H1 (cell line): ENCODE measurements around the gene POU2F1. TPM values are rescaled to one million over a fixed set of nuclear protein-coding genes. Genes with fewer than 3 reads are reported as not detected.

Source experiments
- GTF2F1 ChIP-seq: IDR thresholded peaks from 2 replicates; pipeline ENCODE4 v1.6.1; 2012; ENCODE audit warnings: low read depth, low read length, improper control_type of control experiment, borderline replicate concordance
- HDAC2 ChIP-seq, 2 experiments: fragments of 300-600 bp in 1 of 2; sonication (generic) in 1 of 2; IDR thresholded peaks; 2 replicates each; pipeline ENCODE4 v1.6.1; 2011 to 2012; ENCODE audit warnings: low read depth in 2 of 2, low read length in 2 of 2, mild to moderate bottlenecking in 2 of 2, moderate library complexity in 2 of 2, borderline replicate concordance in 1 of 2, inconsistent platforms in 1 of 2
- HDAC6 ChIP-seq: IDR thresholded peaks from one replicate; pipeline ENCODE4 v1.7.1; 2012; ENCODE audit warnings: low read depth, mild to moderate bottlenecking, inconsistent platforms, low read length, moderate library complexity
- NRF1 ChIP-seq: IDR thresholded peaks from 2 replicates; pipeline ENCODE4 v1.6.1; 2011; ENCODE audit warnings: mild to moderate bottlenecking, low read depth, low read length, improper control_type of control experiment
- TAF7 ChIP-seq: optimal IDR thresholded peaks from 2 replicates; pipeline ENCODE3; 2011; ENCODE audit warnings: low read depth, mild to moderate bottlenecking, inconsistent platforms, low read length, moderate library complexity, borderline replicate concordance
- TCF12 ChIP-seq: IDR thresholded peaks from 2 replicates; pipeline ENCODE4 v1.6.1; 2011; ENCODE audit warnings: low read depth, mild to moderate bottlenecking, low read length
- polyA plus RNA-seq, 7 experiments: library from polyadenylated mRNA; depleted of rRNA in 3 of 7; stranded (reverse) in 5 of 7; unstranded in 2 of 7; fragments of >200 nt in 5 of 7; fragments of 200-250 nt in 2 of 7; gene quantifications; 1 replicate in 5 of 7; 2 replicates in 1 of 7; 4 replicates in 1 of 7; pipeline versions ENCODE4 v1.2.1 to v1.2.3, GENCODE V29; 2011 to 2013; ENCODE audit warnings: missing spikeins in 2 of 7, mixed read lengths in 2 of 7
- total RNA-seq: library from RNA; stranded (reverse); fragmentation: NEBNext Ultra II Directional; extraction: Animal tissue kit (Norgen Biotek cat#: 25700); gene quantifications from 2 replicates; pipeline ENCODE4 v1.2.1, GENCODE V29; 2021
- TF ChIP-seq, protein P1 (sequence below), 3 experiments: IDR thresholded peaks; 1 replicate in 2 of 3; 2 replicates in 1 of 3; pipeline versions ENCODE4 v1.5.1 to v1.6.1; 2011; ENCODE audit warnings: low read length in 3 of 3, mild to moderate bottlenecking in 3 of 3, inconsistent platforms in 2 of 3, low read depth in 1 of 3, moderate library complexity in 1 of 3; ENCODE audit not compliant: insufficient read depth in 1 of 3; ENCODE audit errors: control extremely low read depth in 1 of 3

The POU2F1 gene
- total and polyA plus RNA-seq, 2 of the 8 experiments (the other 6 are each of a cell fraction or from before 2014, with no cell fraction given): 37.0 to 57.2 TPM

DNA sequence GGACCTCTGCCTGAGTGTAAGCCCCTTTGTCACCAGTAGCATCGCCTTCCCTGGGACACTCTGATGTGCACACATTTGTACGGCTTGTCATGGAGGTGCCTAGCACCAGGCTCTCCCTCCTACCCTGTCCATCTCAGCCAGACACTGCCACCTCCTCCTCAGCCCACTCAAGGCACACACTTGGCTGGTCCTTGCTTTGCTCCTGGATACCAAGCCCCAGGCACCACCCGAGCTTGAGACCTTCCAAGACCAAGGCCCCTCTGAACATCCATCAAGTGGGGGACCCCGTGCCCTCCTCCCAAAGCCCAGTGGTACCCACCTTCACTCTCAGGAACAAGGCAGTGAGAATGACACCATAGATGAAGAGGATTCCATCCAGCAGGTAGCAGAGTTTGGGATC is 219.7 kb downstream of the POU2F1 start (continued):
- TF ChIP-seq NRF1: no peak
- TF ChIP-seq TCF12: no peak
- TF ChIP-seq, protein P1, sequence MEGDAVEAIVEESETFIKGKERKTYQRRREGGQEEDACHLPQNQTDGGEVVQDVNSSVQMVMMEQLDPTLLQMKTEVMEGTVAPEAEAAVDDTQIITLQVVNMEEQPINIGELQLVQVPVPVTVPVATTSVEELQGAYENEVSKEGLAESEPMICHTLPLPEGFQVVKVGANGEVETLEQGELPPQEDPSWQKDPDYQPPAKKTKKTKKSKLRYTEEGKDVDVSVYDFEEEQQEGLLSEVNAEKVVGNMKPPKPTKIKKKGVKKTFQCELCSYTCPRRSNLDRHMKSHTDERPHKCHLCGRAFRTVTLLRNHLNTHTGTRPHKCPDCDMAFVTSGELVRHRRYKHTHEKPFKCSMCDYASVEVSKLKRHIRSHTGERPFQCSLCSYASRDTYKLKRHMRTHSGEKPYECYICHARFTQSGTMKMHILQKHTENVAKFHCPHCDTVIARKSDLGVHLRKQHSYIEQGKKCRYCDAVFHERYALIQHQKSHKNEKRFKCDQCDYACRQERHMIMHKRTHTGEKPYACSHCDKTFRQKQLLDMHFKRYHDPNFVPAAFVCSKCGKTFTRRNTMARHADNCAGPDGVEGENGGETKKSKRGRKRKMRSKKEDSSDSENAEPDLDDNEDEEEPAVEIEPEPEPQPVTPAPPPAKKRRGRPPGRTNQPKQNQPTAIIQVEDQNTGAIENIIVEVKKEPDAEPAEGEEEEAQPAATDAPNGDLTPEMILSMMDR (IDR thresholded peaks at IDR 0.05; ENCODE audit: control extremely low read depth in 1 of 3, insufficient read depth in 1 of 3, low read depth in 1 of 3, low read length in 3 of 3): no peak
- TF ChIP-seq HDAC2 (IDR thresholded peaks at IDR 0.05; ENCODE audit: borderline replicate concordance in 1 of 2, low read depth in 2 of 2, low read length in 2 of 2): no peak
- TF ChIP-seq HDAC6: no peak
- TF ChIP-seq TAF7: no peak
- TF ChIP-seq GTF2F1: no peak
